K562 (cell line): ENCODE results near the gene EMILIN1. TPM values are rescaled to one million over a fixed set of nuclear protein-coding genes. Genes with fewer than 3 reads are reported as not detected.

Experiments
- ARID1B ChIP-seq: fragments of 450-650 bp; IDR thresholded peaks from 2 replicates; pipeline ENCODE4 v1.6.1; 2016; ENCODE audit warnings: antibody characterized with exemption, mild to moderate bottlenecking, inconsistent platforms
- CBX2 ChIP-seq: fragments of 200-600 bp; sonication (generic); IDR thresholded peaks from one replicate; pipeline ENCODE4 v1.6.1; 2012; ENCODE audit warnings: mild to moderate bottlenecking, low read length, inconsistent platforms; ENCODE audit not compliant: insufficient read depth, poor library complexity, severe bottlenecking
- EP400 ChIP-seq: fragments of 450-650 bp; IDR thresholded peaks from 2 replicates; pipeline ENCODE4 v1.6.1; 2017; ENCODE audit warnings: antibody characterized with exemption, mild to moderate bottlenecking, moderate library complexity
- KDM1A ChIP-seq, 2 experiments: fragments of 450-650 bp; IDR thresholded peaks; 2 replicates each; pipeline ENCODE4 v1.6.1; 2016; ENCODE audit warnings: mild to moderate bottlenecking in 2 of 2
- NR3C1 ChIP-seq: sonication (generic); formaldehyde crosslinking; IDR thresholded peaks from 2 replicates; pipeline ENCODE4 v1.8.1; 2022; ENCODE audit warnings: missing genetic modification reagents
- PTTG1 ChIP-seq: fragments of 450-650 bp; IDR thresholded peaks from 2 replicates; pipeline ENCODE4 v1.6.1; 2016; ENCODE audit warnings: low read depth, mild to moderate bottlenecking, missing genetic modification characterization, missing compliant biosample characterization
- RBM25 ChIP-seq: fragments of 200-400 bp; formaldehyde crosslinking; IDR thresholded peaks from 2 replicates; pipeline ENCODE4 v1.6.1; 2018; ENCODE audit warnings: low read length, low read depth, moderate library complexity; ENCODE audit not compliant: severe bottlenecking
- SMARCA5 ChIP-seq: fragments of 450-650 bp; IDR thresholded peaks from 2 replicates; pipeline ENCODE4 v1.6.1; 2016
- SNIP1 ChIP-seq: fragments of 450-650 bp; IDR thresholded peaks from 2 replicates; pipeline ENCODE4 v1.7.1; 2017; ENCODE audit warnings: low read depth, mild to moderate bottlenecking
- STAT5A ChIP-seq: IDR thresholded peaks from 2 replicates; pipeline ENCODE4 v1.6.1; 2012; ENCODE audit warnings: low read length, inconsistent platforms, borderline replicate concordance
- TOE1 ChIP-seq, 2 experiments: fragments of 450-650 bp in 1 of 2; sonication (generic) in 1 of 2; formaldehyde crosslinking in 1 of 2; IDR thresholded peaks; 2 replicates each; pipeline versions ENCODE4 v1.7.1 to v1.8.0; 2016 to 2022; ENCODE audit warnings: borderline replicate concordance in 2 of 2, mild to moderate bottlenecking in 2 of 2, antibody characterized with exemption in 1 of 2, inconsistent platforms in 1 of 2, low read depth in 1 of 2, missing genetic modification reagents in 1 of 2, moderate library complexity in 1 of 2
- ZBTB7A ChIP-seq: IDR thresholded peaks from 2 replicates; pipeline ENCODE4 v1.6.1; 2011; ENCODE audit warnings: low read depth, mild to moderate bottlenecking, low read length, moderate library complexity, borderline replicate concordance; ENCODE audit not compliant: control insufficient read depth
- ZKSCAN8 ChIP-seq: fragments of 200-800 bp; sonication (Bioruptor generic); IDR thresholded peaks from 2 replicates; pipeline ENCODE4 v1.6.1; 2016; ENCODE audit warnings: missing genetic modification characterization, missing compliant biosample characterization
- ZNF224 ChIP-seq: sonication (generic); formaldehyde crosslinking; IDR thresholded peaks from 2 replicates; pipeline ENCODE4 v1.8.0; 2022; ENCODE audit warnings: mild to moderate bottlenecking, missing genetic modification reagents
- ZNF75A ChIP-seq: fragments of 450-650 bp; formaldehyde crosslinking; IDR thresholded peaks from 2 replicates; pipeline ENCODE4 v1.4.0; 2020; ENCODE audit warnings: mild to moderate bottlenecking
- ZSCAN32 ChIP-seq: fragments of 450-650 bp; formaldehyde crosslinking; IDR thresholded peaks from 2 replicates; pipeline ENCODE4 v1.4.0; 2020; ENCODE audit warnings: mild to moderate bottlenecking, moderate library complexity
- polyA plus RNA-seq, 8 experiments: library from polyadenylated mRNA; depleted of rRNA in 4 of 8; stranded (reverse) in 5 of 8; unstranded in 3 of 8; fragments of >200 nt; fragmentation: Nextera tagmentation in 2 of 8; fragmentation: Illumina TruSeq in 1 of 8; extraction: Ambion mirVana in 2 of 8; extraction: Trizol in 1 of 8; gene quantifications; 2 replicates each; pipeline versions ENCODE4 v1.2.1 to v1.2.3, GENCODE V29; 2011 to 2014; ENCODE audit warnings: inconsistent platforms in 1 of 8, missing spikeins in 1 of 8
- total RNA-seq, 7 experiments: library from RNA; depleted of rRNA in 6 of 7; stranded (reverse); fragments of >200 nt in 6 of 7; fragmentation: Illumina TruSeq in 2 of 7; extraction: Trizol in 2 of 7; gene quantifications; 2 replicates each; pipeline versions ENCODE4 v1.2.1 to v1.2.3, GENCODE V29; 2011 to 2021; ENCODE audit warnings: low replicate concordance in 1 of 7
- TF ChIP-seq, protein P1 (sequence below), 2 experiments: fragments of 200-800 bp in 1 of 2; sonication (Bioruptor generic) in 1 of 2; sonication (generic) in 1 of 2; formaldehyde crosslinking in 1 of 2; IDR thresholded peaks in 1 of 2; conservative IDR thresholded peaks in 1 of 2; 2 replicates each; pipeline versions ENCODE4 v1.5.0 to v1.6.1; 2016 to 2020; ENCODE audit warnings: missing compliant biosample characterization in 1 of 2, missing genetic modification characterization in 1 of 2, missing genetic modification reagents in 1 of 2
- TF ChIP-seq, protein P2 (sequence below), 2 experiments: fragments of 450-650 bp in 1 of 2; IDR thresholded peaks; 2 replicates each; pipeline ENCODE4 v1.6.1; 2011 to 2017; ENCODE audit warnings: low read depth in 2 of 2, antibody characterized with exemption in 1 of 2, borderline replicate concordance in 1 of 2, low read length in 1 of 2, mild to moderate bottlenecking in 1 of 2, mixed read lengths in 1 of 2; ENCODE audit not compliant: control insufficient read depth in 1 of 2
- TF ChIP-seq, protein P3 (sequence below): fragments of 200-800 bp; sonication (Bioruptor generic); IDR thresholded peaks from 2 replicates; pipeline ENCODE4 v1.6.1; 2016; ENCODE audit warnings: missing genetic modification characterization, missing compliant biosample characterization

The EMILIN1 gene
- total and polyA plus RNA-seq, 9 of the 15 experiments (the other 6 are each of a cell fraction or from before 2014, with no cell fraction given), result 0.04 to 2.7 (median 0.54) TPM; not detected in 2

DNA sequence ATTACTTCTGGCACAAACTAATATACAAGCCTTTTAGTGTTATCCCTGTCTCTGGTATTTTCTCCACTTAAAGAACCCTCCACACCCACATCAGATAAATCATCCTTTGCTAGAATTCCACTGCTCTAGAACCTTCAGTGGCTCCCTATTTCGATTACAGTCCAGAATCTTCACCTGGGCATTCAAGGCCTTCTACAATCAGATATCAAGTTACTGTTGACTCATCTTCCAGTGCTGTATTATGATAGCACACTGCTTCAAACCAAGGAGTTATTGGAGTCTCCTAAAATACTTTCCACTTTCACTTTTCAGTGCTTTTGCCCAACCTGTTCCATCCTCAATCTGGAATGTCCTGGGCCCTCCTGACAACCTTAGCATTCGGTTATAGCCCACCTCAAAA, 37.1 kb downstream of the EMILIN1 start (continued):
- peak in 1 of 2 experiments; percentile 56; a peak in 1 of 4 replicates for TF ChIP-seq KDM1A (IDR thresholded peaks at IDR 0.05)
- TF ChIP-seq NR3C1 (CRISPR knock-in tag), result no peak
- TF ChIP-seq ZNF75A (CRISPR knock-in tag), result no peak
- TF ChIP-seq, protein P1, sequence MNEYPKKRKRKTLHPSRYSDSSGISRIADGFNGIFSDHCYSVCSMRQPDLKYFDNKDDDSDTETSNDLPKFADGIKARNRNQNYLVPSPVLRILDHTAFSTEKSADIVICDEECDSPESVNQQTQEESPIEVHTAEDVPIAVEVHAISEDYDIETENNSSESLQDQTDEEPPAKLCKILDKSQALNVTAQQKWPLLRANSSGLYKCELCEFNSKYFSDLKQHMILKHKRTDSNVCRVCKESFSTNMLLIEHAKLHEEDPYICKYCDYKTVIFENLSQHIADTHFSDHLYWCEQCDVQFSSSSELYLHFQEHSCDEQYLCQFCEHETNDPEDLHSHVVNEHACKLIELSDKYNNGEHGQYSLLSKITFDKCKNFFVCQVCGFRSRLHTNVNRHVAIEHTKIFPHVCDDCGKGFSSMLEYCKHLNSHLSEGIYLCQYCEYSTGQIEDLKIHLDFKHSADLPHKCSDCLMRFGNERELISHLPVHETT (CRISPR knock-in tag; conservative IDR thresholded peaks at IDR 0.05 in 1 of 2, IDR thresholded peaks at IDR 0.05 in 1 of 2), result no peak
- peak; percentile 81 for TF ChIP-seq RBM25
- peak; percentile 66; the same call in 1 of the 2 replicates for TF ChIP-seq SMARCA5
- TF ChIP-seq, protein P2, sequence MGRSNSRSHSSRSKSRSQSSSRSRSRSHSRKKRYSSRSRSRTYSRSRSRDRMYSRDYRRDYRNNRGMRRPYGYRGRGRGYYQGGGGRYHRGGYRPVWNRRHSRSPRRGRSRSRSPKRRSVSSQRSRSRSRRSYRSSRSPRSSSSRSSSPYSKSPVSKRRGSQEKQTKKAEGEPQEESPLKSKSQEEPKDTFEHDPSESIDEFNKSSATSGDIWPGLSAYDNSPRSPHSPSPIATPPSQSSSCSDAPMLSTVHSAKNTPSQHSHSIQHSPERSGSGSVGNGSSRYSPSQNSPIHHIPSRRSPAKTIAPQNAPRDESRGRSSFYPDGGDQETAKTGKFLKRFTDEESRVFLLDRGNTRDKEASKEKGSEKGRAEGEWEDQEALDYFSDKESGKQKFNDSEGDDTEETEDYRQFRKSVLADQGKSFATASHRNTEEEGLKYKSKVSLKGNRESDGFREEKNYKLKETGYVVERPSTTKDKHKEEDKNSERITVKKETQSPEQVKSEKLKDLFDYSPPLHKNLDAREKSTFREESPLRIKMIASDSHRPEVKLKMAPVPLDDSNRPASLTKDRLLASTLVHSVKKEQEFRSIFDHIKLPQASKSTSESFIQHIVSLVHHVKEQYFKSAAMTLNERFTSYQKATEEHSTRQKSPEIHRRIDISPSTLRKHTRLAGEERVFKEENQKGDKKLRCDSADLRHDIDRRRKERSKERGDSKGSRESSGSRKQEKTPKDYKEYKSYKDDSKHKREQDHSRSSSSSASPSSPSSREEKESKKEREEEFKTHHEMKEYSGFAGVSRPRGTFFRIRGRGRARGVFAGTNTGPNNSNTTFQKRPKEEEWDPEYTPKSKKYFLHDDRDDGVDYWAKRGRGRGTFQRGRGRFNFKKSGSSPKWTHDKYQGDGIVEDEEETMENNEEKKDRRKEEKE (IDR thresholded peaks at IDR 0.05; ENCODE audit: borderline replicate concordance in 1 of 2, control insufficient read depth in 1 of 2, low read depth in 2 of 2, low read length in 1 of 2), result no peak
- no peak for TF ChIP-seq EP400
- TF ChIP-seq PTTG1 (tag), result no peak
- no peak for TF ChIP-seq SNIP1
- TF ChIP-seq ZKSCAN8, result no peak
- no peak for TF ChIP-seq ZSCAN32 (CRISPR knock-in tag)
- TF ChIP-seq TOE1 (IDR thresholded peaks at IDR 0.05; ENCODE audit: borderline replicate concordance), result no peak
- TF ChIP-seq TOE1 (CRISPR knock-in tag; IDR thresholded peaks at IDR 0.05; ENCODE audit: borderline replicate concordance, low read depth), result no peak
- TF ChIP-seq ZBTB7A, result no peak
- no peak for TF ChIP-seq CBX2
- TF ChIP-seq ZNF224 (CRISPR knock-in tag), result no peak
- no peak for TF ChIP-seq STAT5A
- TF ChIP-seq, protein P3, sequence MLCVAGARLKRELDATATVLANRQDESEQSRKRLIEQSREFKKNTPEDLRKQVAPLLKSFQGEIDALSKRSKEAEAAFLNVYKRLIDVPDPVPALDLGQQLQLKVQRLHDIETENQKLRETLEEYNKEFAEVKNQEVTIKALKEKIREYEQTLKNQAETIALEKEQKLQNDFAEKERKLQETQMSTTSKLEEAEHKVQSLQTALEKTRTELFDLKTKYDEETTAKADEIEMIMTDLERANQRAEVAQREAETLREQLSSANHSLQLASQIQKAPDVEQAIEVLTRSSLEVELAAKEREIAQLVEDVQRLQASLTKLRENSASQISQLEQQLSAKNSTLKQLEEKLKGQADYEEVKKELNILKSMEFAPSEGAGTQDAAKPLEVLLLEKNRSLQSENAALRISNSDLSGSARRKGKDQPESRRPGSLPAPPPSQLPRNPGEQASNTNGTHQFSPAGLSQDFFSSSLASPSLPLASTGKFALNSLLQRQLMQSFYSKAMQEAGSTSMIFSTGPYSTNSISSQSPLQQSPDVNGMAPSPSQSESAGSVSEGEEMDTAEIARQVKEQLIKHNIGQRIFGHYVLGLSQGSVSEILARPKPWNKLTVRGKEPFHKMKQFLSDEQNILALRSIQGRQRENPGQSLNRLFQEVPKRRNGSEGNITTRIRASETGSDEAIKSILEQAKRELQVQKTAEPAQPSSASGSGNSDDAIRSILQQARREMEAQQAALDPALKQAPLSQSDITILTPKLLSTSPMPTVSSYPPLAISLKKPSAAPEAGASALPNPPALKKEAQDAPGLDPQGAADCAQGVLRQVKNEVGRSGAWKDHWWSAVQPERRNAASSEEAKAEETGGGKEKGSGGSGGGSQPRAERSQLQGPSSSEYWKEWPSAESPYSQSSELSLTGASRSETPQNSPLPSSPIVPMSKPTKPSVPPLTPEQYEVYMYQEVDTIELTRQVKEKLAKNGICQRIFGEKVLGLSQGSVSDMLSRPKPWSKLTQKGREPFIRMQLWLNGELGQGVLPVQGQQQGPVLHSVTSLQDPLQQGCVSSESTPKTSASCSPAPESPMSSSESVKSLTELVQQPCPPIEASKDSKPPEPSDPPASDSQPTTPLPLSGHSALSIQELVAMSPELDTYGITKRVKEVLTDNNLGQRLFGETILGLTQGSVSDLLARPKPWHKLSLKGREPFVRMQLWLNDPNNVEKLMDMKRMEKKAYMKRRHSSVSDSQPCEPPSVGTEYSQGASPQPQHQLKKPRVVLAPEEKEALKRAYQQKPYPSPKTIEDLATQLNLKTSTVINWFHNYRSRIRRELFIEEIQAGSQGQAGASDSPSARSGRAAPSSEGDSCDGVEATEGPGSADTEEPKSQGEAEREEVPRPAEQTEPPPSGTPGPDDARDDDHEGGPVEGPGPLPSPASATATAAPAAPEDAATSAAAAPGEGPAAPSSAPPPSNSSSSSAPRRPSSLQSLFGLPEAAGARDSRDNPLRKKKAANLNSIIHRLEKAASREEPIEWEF (CRISPR knock-in tag), result no peak
- no peak for TF ChIP-seq ARID1B
